Ovary (tissue), 3 donors: ENCODE data around the gene BAZ2B.

Experiments used
- CTCF ChIP-seq, 3 donors: fragments of 450-650 bp in 2 of 3; fragments of 200-600 bp in 1 of 3; IDR thresholded peaks; one replicate each; pipeline versions ENCODE4 v1.5.1 to v1.8.0; 2016 to 2022; ENCODE audit warnings: antibody characterized with exemption in 3 of 3, mild to moderate bottlenecking in 1 of 3
- EP300 ChIP-seq: sonication (generic); formaldehyde crosslinking; IDR thresholded peaks from one replicate; pipeline ENCODE4 v1.6.1; 2017; ENCODE audit warnings: antibody characterized with exemption
- POLR2A ChIP-seq: fragments of 450-650 bp; IDR thresholded peaks from one replicate; pipeline ENCODE4 v1.6.1; 2017; ENCODE audit warnings: antibody characterized with exemption, mild to moderate bottlenecking, moderate library complexity
- donor health status: DM: no; HTN: no; CAD: no.

- TF ChIP-seq CTCF (IDR thresholded peaks at IDR 0.05) (no peak), EP300 (no peak), POLR2A (no peak)
Measured at GRCh38 chr2:159617100-159617499, 752 bp upstream of the BAZ2B start.
